ENCODE data around the gene SHB. TPM values are rescaled to one million over a fixed set of nuclear protein-coding genes. Genes with fewer than 3 reads are reported as not detected.
A peak's percentile ranks its signal among the peaks of the same experiment; 100 is the strongest.

SHB gene
- total RNA-seq, 1 experiment from 2014 or later: 56.4 TPM

DNA sequence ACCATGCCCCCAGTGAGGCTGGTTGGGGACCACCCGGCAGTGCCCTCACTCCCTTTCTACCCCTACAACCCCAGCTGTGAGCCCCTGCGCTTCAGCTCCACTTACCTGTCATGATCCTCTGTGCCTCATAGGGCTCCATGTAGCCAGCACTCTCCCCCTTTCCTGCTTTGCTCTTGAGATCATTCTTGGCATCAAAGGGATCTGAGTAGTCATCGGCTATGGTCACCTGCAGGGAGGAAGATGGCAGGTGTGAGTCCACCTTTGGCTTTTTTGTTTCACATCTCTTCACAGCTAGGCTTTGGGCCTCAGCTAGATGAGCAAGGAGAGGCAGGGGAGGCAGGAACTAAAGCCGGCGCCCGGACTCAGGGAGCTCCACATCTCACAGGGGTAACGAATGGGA is 53.1 kb downstream of the SHB start:
- ChIA-PET CTCF (interaction anchor here (0.6 kb wide), 2 partner anchors 46 to 63 kb away, joined by 3 read pairs; no protein-coding TSS in a partner anchor), POLR2A (ENCODE audit: unreplicated experiment) (no interaction called here)
- DNase-seq: no peak
- no TSS peak for BruUV-seq (replicated peaks)
- ATAC-seq: no peak
- peak overlapping the region; percentile 97 for H3K27ac ChIP-seq (ENCODE audit: low read length)
- no peak overlapping the region for H3K9ac ChIP-seq (ENCODE audit: low read length)
- no peaks in the 10 kb centered on the region for H3K9me3 ChIP-seq (ENCODE audit: low read length)
- H3F3A ChIP-seq (ENCODE audit: low read length, unreplicated experiment): peaks cover 10% of the 10 kb centered on the region
- H3K4me3 ChIP-seq (ENCODE audit: low read length): no peak overlapping the region
- no peak overlapping the region for H2AFZ ChIP-seq (ENCODE audit: low read length)
- no peaks in the 10 kb centered on the region for H3K9me2 ChIP-seq (replicated peaks; ENCODE audit: low read length)
- H3K27me3 ChIP-seq (ENCODE audit: low read length): no peaks in the 10 kb centered on the region
- TF ChIP-seq EZH2phosphoT487 (IDR thresholded peaks at IDR 0.05; ENCODE audit: borderline replicate concordance, low read length) (no peak), EZH2 (IDR thresholded peaks at IDR 0.05; ENCODE audit: low read length, unreplicated experiment) (no peak)
- TF ChIP-seq, protein P1, sequence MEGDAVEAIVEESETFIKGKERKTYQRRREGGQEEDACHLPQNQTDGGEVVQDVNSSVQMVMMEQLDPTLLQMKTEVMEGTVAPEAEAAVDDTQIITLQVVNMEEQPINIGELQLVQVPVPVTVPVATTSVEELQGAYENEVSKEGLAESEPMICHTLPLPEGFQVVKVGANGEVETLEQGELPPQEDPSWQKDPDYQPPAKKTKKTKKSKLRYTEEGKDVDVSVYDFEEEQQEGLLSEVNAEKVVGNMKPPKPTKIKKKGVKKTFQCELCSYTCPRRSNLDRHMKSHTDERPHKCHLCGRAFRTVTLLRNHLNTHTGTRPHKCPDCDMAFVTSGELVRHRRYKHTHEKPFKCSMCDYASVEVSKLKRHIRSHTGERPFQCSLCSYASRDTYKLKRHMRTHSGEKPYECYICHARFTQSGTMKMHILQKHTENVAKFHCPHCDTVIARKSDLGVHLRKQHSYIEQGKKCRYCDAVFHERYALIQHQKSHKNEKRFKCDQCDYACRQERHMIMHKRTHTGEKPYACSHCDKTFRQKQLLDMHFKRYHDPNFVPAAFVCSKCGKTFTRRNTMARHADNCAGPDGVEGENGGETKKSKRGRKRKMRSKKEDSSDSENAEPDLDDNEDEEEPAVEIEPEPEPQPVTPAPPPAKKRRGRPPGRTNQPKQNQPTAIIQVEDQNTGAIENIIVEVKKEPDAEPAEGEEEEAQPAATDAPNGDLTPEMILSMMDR (conservative IDR thresholded peaks at IDR 0.05; ENCODE audit: low read depth, low read length): no peak
- H3K79me2 ChIP-seq (ENCODE audit: low read length): peaks cover 97% of the 10 kb centered on the region
- intact Hi-C loops (cut with micrococcal nuclease): loop anchor here (5.0 kb wide), 2 partner anchors 104 to 246 kb away; no protein-coding TSS in a partner anchor
- H3K4me1 ChIP-seq (ENCODE audit: insufficient read depth, low read length): peaks cover 54% of the 10 kb centered on the region
- peak overlapping the region; percentile 82 for H3K4me2 ChIP-seq (ENCODE audit: low read length)
- H3K36me3 ChIP-seq (ENCODE audit: low read depth, low read length): peaks cover 36% of the 10 kb centered on the region
- no peaks in the 10 kb centered on the region for H4K20me1 ChIP-seq (ENCODE audit: low read length)

DNA sequence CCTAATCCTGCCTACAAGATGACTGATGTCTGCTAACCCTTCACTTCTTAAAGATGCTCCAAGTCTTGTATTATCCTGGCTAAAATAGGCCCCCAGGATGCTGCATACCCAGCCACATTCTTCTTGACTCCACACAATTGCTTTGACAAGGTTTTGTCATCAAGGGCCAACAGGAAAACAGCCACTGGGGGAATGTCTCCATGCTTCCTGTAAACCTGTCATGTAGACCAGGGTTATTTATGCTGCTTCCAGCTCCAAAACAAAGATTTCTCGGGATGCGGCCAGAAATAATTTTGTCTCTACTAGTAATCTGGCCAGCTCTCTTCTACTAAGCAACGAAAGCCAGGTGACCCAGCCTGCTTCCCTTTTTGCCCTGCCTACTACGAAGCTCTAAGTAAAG is 53.8 kb downstream of the SHB start:
- DNase-seq (no peak), ATAC-seq (no peak)
- Histone ChIP-seq H3K27me3 (ENCODE audit: low read length) (no peaks in the 10 kb centered on the region), H4K20me1 (ENCODE audit: low read length) (no peaks in the 10 kb centered on the region), H3K9me2 (replicated peaks; ENCODE audit: low read length) (no peaks in the 10 kb centered on the region), H3K9ac (ENCODE audit: low read length) (no peak overlapping the region), H3K4me2 (ENCODE audit: low read length) (no peak overlapping the region), H3K4me3 (ENCODE audit: low read length) (no peak overlapping the region), H3K9me3 (ENCODE audit: low read length) (no peaks in the 10 kb centered on the region), H2AFZ (ENCODE audit: low read length) (no peak overlapping the region), H3K79me2 (ENCODE audit: low read length) (peaks cover 98% of the 10 kb centered on the region), H3F3A (ENCODE audit: low read length, unreplicated experiment) (peaks cover 8% of the 10 kb centered on the region), H3K36me3 (ENCODE audit: low read depth, low read length) (peaks cover 38% of the 10 kb centered on the region), H3K4me1 (ENCODE audit: insufficient read depth, low read length) (peaks cover 48% of the 10 kb centered on the region), H3K27ac (ENCODE audit: low read length) (no peak overlapping the region)
- intact Hi-C loops (cut with micrococcal nuclease): loop anchor here (5.0 kb wide), 2 partner anchors 103 to 247 kb away; no protein-coding TSS in a partner anchor
- TF ChIP-seq EZH2 (IDR thresholded peaks at IDR 0.05; ENCODE audit: low read length, unreplicated experiment) (no peak), EZH2phosphoT487 (IDR thresholded peaks at IDR 0.05; ENCODE audit: borderline replicate concordance, low read length) (no peak)
- TF ChIP-seq, protein P1 (conservative IDR thresholded peaks at IDR 0.05; ENCODE audit: low read depth, low read length): no peak
- BruUV-seq (replicated peaks): no TSS peak
- CTCF ChIA-PET: interaction anchor here (0.6 kb wide), 1 partner anchor 62 kb away, joined by 3 read pairs; no protein-coding TSS in a partner anchor
- POLR2A ChIA-PET (ENCODE audit: unreplicated experiment): no interaction called here

DNA sequence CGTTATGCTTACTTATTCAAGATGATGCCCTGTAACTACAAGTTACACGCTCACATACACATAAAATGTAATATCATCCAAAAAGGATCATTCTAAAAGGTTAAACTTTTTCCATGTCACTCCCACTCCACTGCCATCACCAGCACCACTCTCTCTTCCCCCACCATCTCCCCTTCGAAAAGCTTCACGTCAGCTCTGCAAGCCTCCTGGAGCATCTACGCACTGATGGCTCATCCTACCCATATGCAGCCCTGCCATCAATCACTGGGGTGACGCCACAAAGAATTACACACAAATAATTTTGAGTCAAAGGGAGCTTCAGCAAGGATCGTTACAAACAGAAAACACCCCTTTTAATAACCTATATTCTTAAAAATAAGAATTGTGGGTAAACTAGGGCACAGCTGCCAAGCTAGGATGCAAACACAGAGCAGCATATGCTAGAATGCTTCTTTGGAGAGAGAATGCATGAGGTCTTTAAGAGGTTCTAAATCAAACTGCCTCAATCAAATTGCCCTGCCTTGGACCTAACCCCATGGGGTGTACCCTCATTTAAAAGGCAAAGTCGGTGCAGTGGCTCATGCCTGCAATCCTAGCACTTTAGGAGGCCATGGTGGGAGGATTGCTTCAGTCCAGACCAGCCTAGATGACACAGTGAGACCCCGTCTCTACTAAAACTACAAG is 56.1 kb downstream of the SHB start:
- POLR2A ChIA-PET (ENCODE audit: unreplicated experiment): no interaction called here
- no peaks in the 10 kb centered on the region for H3K9me3 ChIP-seq (ENCODE audit: low read length)
- DNase-seq (no peak), ATAC-seq (no peak)
- peaks cover 10% of the 10 kb centered on the region for H3F3A ChIP-seq (ENCODE audit: low read length, unreplicated experiment)
- intact Hi-C loops (cut with micrococcal nuclease): no loop called here
- H3K79me2 ChIP-seq (ENCODE audit: low read length): peaks cover 97% of the 10 kb centered on the region
- TF ChIP-seq, protein P1 (conservative IDR thresholded peaks at IDR 0.05; ENCODE audit: low read depth, low read length): no peak
- TF ChIP-seq EZH2phosphoT487 (IDR thresholded peaks at IDR 0.05; ENCODE audit: borderline replicate concordance, low read length) (no peak), EZH2 (IDR thresholded peaks at IDR 0.05; ENCODE audit: low read length, unreplicated experiment) (no peak)
- H3K4me3 ChIP-seq (ENCODE audit: low read length): no peak overlapping the region
- H3K9me2 ChIP-seq (replicated peaks; ENCODE audit: low read length): no peaks in the 10 kb centered on the region
- no peak overlapping the region for H3K27ac ChIP-seq (ENCODE audit: low read length)
- H2AFZ ChIP-seq (ENCODE audit: low read length): no peak overlapping the region
- CTCF ChIA-PET: no interaction called here
- no peak overlapping the region for H3K9ac ChIP-seq (ENCODE audit: low read length)
- H4K20me1 ChIP-seq (ENCODE audit: low read length): no peaks in the 10 kb centered on the region
- no TSS peak for BruUV-seq (replicated peaks)
- H3K4me2 ChIP-seq (ENCODE audit: low read length): no peak overlapping the region
- no peaks in the 10 kb centered on the region for H3K27me3 ChIP-seq (ENCODE audit: low read length)
- H3K4me1 ChIP-seq (ENCODE audit: insufficient read depth, low read length): peaks cover 47% of the 10 kb centered on the region
- peaks cover 41% of the 10 kb centered on the region for H3K36me3 ChIP-seq (ENCODE audit: low read depth, low read length)
